HG02642 (cell line): Measurements from ENCODE around the gene USH2A.

Experiments
- ATAC-seq: cut with Tn5 transposase; IDR thresholded peaks from one replicate; pipeline ENCODE4 v1.9.1; 2021; ENCODE audit warnings: mild to moderate bottlenecking; ENCODE audit not compliant: unreplicated experiment, poor library complexity

USH2A gene

GRCh38 chr1:216212826-216213225, 210.4 kb downstream of the USH2A start:
- ATAC-seq, result no peak

- no peak for ATAC-seq
Measured at GRCh38 chr1:216210081-216210480, 213.2 kb downstream of the USH2A start.

GRCh38 chr1:216209125-216209524, 214.1 kb downstream of the USH2A start:
- ATAC-seq, result no peak

- no peak for ATAC-seq
Measured at GRCh38 chr1:216207154-216207553, 216.1 kb downstream of the USH2A start.

- no peak for ATAC-seq
Measured at GRCh38 chr1:216205176-216205575, 218.1 kb downstream of the USH2A start.

GRCh38 chr1:216201946-216202345, 221.3 kb downstream of the USH2A start:
- no peak for ATAC-seq

- no peak for ATAC-seq
Measured at GRCh38 chr1:216200941-216201340, 222.3 kb downstream of the USH2A start.

GRCh38 chr1:216194721-216195120, 228.5 kb downstream of the USH2A start:
- no peak for ATAC-seq

- no peak for ATAC-seq
Measured at GRCh38 chr1:216193839-216194443, 229.3 kb downstream of the USH2A start.

- ATAC-seq, result no peak
Measured at GRCh38 chr1:216190438-216190837, 232.8 kb downstream of the USH2A start.

- ATAC-seq, result no peak
Measured at GRCh38 chr1:216186816-216187215, 236.4 kb downstream of the USH2A start.

GRCh38 chr1:216186141-216186540, 237.1 kb downstream of the USH2A start:
- ATAC-seq, result no peak

- ATAC-seq, result no peak
Measured at GRCh38 chr1:216184126-216184680, 239.0 kb downstream of the USH2A start.

- ATAC-seq, result no peak
Measured at GRCh38 chr1:216183454-216183853, 239.8 kb downstream of the USH2A start.

GRCh38 chr1:216183007-216183406, 240.2 kb downstream of the USH2A start:
- no peak for ATAC-seq

GRCh38 chr1:216181590-216181989, 241.7 kb downstream of the USH2A start:
- ATAC-seq, result no peak

GRCh38 chr1:216178281-216178680, 245.0 kb downstream of the USH2A start:
- ATAC-seq, result no peak

GRCh38 chr1:216176970-216177369, 246.3 kb downstream of the USH2A start:
- no peak for ATAC-seq

- ATAC-seq, result no peak
Measured at GRCh38 chr1:216175714-216176113, 247.5 kb downstream of the USH2A start.

GRCh38 chr1:216173376-216173995, 249.8 kb downstream of the USH2A start:
- ATAC-seq, result no peak

- ATAC-seq, result no peak
Measured at GRCh38 chr1:216169351-216169750, 253.9 kb downstream of the USH2A start.

GRCh38 chr1:216168546-216168945, 254.7 kb downstream of the USH2A start:
- ATAC-seq, result no peak
